HG03139 (cell line): ENCODE data around the gene TMEM217.
A peak's percentile ranks its signal among the peaks of the same experiment; 100 is the strongest.
"Not testable (repeated sequence)": the region's sequence is repeated elsewhere in the genome, so short reads cannot be mapped to it uniquely, and the experiment has no call there.

Experiments
- ATAC-seq: cut with Tn5 transposase; IDR thresholded peaks from one replicate; pipeline ENCODE4 v1.9.1; 2021; ENCODE audit not compliant: unreplicated experiment

Gene TMEM217

DNA sequence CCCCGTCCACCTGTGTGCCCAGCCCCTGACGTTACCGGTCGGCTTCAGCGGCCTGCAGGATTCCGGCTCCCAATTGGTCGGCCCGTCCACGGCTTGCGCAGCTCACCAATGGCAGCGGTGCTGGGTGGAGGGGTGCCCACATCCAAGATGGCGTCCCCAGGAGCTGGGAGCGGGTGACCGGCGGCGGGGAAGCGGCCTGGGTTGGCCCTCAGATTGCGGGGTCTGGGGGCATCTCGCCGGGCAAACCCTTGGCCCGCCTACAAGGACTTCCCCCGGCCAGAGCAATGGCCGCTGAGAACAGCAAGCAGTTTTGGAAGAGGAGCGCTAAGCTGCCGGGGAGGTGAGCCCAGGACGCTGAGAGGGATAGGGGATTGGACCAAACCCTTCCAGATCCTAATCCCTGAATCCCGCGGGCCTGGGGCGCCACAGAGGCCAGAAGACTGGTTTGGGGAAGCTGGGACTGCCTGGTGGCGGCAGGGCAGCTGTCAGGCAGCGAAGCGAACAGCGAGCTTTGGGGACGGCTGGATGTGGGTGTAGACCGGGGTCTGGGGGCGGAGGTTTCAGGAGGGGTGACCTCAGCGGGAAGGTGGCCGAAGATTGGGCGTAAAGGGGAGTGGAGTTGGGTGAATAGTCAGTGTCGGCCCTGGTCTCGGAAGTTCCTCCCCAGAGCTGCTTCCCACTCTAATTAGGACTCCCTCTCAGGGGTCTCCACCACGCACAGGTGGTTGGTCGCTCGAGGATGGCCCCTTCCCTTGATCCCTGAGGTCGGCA is at the start of gene TMEM217, which contains the start of gene TBC1D22B:
Gene TMEM217, minus strand, starts transcription at position 511 of the 771 bp plus-strand sequence. CDS start 39,114 bp downstream, outside the sequence.
Gene TBC1D22B, plus strand, starts transcription at position 139 of the 771 bp plus-strand sequence. Its CDS starts 146 bp downstream, at position 285.
- peak; percentile 93 for ATAC-seq

DNA sequence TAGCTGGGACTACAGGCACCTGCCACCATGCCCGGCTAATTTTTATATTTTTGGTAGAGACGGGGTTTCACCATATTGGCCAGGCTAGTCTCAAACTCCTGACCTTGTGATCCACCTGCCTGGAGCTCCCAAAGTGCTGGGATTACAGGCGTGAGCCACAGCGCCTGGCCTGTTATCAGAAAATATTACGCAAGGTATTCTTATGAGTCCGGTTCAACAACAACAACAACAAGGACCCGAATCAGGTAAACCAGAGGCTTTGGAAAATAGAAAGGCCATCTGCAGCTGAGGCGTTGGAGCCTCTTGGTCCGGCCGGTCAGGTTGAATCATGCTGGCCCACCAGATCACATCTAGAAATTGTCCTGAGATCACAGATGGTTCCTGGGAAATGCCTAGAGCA is 49.5 kb upstream of the TMEM217 start:
- not testable (repeated sequence) for ATAC-seq

DNA sequence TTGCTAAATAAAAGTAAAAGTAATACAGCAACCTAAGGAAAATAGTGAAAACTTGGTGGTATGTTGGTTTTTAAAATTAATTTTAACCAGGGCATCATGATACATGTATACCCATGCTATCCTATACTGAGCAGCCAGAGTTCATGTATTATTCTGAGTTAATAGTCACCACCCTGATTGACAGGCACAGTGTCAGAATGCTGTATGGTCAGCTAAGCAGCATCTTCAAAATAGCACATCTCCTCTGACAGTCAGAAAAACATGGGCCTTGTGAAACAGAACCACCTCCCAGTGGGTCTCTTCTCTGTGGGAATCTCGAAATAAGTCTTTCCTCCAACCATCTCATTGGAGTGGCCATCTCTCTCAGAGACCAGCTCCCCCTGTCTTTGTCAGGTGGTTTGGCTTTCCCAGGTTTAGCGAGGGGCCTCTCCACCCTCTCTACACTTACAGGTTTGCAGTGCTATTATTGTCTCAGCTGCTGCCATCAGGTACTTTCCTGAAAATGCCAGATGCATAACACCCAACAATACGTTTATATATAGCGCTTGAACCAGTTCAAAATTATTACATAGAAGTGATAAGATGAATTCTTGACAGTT is 48.8 kb upstream of the TMEM217 start:
- no peak for ATAC-seq

DNA sequence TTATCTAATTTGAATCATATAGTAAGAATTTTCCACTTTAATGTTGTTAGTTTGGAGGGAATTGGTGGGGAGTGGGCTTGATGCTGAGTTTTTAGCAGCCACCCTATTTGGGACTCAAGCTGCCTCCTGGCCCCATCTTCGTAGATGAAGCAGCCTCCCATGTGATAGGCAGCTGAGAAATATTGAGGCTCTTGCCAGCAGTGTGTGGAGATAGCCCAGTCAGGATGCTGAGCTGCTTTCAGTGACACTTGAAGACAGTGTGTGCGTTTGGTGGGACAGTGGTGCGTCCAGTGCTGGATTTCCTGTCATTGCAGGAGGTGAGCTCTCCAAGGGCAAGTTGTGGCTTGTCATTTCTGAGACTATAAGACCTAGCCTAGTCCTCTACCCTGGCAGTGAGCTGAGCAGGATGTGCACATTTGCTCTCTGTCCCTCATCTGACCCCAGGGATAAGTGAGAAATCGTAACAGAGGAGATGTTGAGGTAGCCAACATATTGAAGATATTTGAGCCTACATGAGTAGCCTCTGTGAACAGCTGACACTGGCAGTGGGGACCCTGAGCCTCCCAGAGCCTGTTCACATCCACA is 48.0 kb upstream of the TMEM217 start:
- no peak for ATAC-seq

DNA sequence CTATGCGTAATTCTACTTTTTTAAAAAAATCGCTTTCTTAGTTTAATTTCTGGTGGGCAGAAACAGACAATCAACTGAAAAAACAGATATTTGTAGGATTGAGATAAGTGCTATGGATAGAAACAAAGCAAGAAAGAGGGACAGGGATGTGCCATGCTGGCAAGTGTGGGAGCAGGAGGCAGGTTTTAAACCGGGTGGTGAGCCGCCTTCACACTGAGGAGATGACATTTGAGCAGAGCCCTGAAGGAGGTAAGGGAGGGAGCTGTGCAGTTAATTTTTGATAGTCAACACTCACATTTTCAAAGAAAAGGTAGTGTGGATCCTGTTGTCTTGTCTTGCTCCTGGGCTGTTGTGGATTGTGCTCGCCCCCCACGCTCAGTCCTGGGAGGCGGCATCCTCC is 46.8 kb upstream of the TMEM217 start:
- no peak for ATAC-seq

DNA sequence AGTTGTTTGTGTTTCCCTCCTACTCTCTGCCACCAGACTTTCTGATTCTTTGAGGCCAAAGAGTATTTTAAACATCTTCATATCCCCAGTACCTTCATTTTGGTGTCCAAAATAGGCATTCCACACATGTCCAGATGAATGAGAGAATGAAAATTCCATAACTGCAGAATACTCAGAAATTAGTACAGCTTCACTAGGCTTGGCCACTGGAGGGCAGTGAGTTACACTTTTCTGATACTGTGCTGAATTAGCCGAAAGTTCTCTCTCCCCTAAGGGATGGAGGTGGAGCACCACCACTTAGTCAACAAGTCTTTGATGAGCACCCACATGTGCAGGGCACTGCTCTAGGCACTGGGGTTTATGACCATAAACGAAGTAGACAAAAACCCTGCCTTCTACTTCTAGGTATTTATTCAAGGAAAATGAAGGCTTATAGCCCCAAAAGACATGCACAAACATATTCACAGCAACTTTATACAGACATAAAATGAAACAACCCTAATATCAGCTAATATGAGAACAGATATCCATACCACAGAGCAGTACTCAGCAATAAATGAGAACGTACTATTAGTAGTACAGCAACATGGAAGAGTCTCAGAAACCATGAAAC is 46.1 kb upstream of the TMEM217 start:
- no peak for ATAC-seq

DNA sequence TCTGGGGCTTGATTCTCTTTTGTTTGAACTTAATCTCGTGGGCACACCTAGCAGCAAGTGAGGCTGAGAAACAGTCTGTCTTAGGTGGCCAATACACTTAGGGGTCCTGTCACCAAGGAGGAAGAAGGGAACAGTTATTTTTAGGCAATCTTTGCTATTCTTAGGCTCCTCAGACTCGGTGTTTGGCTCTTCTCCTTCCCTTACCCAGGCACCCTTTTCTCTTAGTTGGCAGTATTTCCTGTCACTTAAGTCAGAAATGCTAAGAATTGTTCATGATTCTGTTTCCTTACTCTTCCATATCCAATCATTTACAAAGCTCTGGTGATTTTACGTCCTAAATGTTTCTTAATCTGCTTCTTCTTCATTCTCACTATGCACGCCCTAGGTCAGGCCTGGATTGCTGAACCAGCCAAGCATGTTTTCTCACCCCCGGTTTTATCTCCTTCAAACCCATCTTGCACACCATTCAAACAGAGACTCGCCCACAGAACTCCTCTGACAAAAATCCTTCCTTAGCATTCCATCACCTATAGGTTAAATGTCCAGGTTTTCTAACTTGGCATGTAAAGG is 45.2 kb upstream of the TMEM217 start:
- ATAC-seq, result no peak

DNA sequence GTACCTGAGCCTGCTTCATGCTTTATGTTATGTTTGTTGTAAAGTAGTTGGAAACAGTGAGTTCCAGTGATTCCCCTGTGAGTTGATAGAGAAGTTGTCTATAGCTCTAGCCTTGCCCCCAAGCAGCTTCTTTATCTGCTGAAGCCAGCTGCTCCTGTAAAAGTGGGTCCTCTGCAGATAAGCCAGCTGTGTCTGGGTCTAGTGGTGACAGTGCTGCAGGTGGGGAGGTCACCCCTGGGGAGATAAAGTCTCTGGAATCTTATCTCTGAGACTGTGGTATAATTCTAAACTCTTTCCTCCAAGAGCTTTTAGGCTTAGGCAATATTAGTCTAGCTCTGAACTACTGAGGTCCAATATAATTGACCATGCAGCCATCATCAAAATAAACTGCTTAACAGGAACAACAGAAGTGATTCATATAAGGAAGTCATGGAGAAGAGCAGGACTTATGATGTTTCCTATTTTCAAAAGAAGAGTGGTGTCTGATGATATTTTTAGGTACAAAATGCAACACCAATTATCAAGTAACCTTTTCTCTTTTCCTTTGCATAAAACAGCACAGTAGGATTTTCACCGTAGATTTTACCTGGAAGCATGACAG is 44.2 kb upstream of the TMEM217 start:
- ATAC-seq, result no peak

DNA sequence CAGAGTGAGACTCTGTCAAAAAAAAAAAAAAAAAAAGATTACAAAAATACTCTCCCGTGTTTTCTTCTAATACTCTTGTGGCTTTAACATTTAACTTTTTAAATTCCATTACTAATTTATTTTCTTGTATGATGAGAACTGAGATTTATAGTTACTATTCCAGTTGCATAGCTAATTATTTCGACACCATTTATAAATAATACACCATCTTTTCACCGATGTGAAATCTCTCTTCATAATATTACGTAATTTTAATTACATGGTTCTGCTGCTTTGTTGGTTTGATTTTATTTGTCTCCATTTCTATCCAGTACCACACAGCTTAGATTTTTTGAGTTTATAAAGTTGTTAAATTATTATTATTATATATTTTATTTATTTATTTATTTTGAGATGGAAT is 42.0 kb upstream of the TMEM217 start:
- ATAC-seq, result no peak

DNA sequence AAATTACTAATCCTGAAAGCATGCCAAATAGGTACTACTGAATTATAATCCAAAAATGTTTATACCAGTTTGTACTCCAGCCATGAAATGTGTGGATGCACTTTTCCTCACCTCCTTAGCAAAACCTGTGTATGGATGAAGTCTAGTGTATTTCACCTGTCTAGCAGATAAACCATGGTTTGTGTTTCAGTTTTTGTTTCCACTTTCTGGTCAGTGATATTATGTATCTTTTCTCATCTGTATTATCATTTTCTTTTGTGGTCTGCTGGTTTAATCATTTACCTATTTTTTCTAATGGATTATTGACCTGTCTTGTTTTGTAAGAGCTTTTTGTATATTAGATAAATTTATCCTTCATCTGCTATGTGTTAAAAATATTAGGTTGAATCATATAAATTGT is 41.0 kb upstream of the TMEM217 start:
- ATAC-seq, result no peak

DNA sequence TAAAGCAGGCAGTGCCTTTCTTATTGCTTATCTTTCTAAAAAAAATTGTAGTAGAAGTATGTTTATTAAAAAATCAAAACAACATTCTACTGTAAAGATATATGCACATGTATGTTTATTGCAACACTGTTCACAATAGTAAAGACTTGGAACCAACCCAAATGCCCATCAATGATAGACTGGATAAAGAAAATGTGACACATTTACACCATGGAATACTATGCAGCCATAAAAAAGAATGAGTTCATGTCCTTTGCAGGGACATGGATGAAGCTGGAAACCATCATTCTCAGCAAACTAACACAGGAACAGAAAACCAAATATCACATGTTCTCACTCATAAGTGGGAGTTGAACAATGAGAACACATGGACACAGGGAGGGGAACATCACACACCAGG is 39.7 kb upstream of the TMEM217 start:
- not testable (repeated sequence) for ATAC-seq

DNA sequence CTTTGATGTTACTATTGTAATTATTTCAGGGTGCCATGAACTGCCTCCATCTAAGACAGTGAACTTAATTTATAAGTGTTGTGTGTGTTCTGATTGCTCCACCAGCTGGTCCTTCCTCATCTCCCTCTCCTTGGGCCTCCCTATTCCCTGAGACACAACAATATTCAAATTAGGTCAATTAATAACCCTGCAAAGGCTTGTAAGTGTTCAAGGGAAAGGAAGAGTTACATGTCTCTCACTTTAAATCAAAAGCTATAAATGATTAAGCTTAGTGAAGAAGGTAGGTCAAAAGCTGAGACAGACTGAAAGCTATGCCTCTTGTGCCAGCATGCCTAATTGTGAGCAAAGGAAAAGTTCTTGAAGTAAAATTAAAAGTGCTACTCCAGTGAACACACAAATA is 35.5 kb upstream of the TMEM217 start:
- no peak for ATAC-seq

DNA sequence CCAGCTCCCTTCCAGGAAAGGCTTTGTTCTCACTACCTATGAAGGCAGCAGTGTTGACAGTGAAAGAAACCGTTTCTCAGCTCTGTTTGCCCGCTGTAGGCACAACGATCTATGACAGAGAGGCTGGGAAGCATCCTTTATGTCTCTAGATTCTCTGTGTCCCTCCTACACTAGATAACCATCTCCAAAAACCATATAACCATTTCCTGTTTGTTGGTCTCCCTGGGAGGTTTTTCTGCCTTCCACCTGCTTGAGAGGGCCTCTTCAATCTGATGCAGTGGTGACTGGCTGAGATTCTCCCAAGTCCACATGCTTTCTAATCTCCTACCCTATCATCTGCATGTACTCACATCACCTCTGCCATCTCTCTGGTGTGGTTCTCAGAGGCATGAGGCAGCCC is 32.0 kb upstream of the TMEM217 start:
- ATAC-seq, result no peak

DNA sequence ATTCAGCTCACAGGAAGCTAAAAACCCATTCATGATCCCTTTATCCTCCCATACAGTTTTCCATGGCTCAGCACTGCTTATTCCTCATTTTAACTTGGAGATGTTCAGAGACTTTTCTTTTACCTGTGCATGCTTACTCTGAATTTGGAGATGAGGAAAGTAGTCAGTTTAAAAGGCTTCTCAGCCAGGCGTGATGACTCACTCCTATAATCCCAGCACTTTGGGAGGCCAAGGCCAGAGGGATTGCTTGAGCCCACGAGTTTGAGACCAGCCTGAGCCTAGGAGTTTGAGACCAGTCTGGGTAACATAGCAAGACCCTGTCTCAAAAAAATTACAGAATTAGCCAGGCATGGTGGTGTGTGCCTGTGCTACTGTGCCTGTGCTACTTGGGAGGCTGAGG is 30.3 kb upstream of the TMEM217 start:
- no peak for ATAC-seq

DNA sequence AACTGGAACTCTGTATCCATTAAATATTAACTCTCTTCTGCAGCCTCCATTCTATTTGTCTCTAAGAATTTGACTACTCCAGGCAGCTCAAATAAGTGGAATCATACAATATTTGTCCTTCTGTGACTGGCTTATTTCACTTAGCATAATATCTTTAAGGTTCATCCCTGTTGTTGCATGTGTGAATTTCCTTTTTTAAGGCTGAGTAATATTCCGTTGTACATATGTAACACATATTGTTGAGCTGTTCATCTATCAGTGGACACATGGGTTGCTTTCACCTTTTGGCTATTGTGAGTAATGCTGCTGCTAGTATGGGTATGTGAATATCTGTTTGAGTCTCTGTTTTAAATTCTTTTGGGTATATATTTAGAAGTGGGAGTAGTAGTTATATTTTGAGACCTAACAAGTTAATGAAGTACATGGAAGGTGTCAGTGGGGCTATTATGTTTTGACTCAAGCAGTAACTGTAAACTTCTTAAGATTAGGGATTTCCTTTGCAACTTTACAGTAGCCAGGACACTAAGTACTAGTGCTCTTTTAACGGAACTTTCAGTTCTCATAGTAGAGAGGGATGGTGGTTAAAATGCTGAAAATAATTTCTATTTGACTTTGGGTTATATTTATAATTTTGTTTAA is 29.7 kb upstream of the TMEM217 start:
- no peak for ATAC-seq

DNA sequence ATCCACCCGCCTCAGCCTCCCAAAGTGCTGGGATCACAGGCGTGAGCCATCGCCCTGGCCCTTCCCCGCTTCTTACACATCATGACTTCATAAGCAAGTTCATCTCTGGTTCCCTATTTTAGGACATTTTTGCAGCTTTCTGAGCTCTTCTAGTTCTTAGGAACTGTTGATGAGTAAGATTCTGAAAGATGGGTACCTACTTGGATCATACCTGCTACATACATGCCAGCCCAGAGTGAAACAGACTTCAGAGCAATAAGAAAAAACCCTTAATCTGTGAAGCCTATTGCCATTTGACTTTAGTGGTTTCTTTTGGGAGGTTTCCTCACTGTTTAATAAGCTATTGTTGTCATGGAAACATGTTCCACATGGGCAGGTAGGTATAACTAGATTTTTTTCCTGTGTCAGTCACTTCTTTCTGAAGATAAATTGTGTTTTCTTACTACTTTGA is 27.9 kb upstream of the TMEM217 start:
- ATAC-seq, result no peak

DNA sequence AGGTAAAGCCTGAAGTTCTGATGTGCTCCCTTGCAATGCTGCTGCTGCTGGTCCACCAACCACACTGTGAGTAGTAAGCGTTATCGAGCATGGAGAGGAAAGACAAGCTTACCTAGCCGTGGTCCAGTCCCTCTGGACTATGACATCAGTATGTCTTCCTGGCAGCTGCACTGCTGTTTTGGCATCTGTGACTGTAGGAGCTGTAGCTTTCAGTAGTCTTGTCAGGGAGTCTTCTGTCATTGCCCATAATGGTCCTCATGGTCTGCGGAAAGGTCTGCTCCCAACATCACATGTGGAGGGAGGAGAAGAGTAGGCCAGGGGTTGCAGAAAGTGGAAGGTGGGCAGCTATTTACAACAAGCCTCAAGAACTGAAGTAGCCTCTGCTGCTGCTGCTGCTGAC is 26.8 kb upstream of the TMEM217 start:
- ATAC-seq, result no peak

DNA sequence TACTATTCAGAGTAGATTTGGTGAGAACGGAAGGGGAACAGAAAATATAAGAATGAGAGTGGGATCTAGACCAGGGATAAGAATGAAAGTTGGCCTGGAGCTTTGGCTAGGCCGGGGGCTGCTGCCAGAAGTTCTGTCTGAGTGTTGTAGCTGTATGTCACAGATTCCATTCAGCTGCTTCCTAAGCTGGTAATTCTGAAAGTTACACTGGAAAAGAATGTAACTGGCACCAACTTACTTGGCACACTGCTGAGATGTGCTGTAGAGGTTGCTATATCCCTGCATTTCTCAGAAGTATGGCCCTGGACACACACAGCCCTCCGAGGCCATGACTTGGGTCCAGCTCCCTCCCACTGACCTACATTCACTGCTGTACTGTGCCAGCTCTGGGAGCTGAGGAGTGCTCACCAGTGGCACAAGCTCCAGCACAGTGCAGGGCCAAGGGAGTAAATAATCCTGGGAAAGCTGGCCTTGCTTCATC is 25.8 kb upstream of the TMEM217 start:
- no peak for ATAC-seq

DNA sequence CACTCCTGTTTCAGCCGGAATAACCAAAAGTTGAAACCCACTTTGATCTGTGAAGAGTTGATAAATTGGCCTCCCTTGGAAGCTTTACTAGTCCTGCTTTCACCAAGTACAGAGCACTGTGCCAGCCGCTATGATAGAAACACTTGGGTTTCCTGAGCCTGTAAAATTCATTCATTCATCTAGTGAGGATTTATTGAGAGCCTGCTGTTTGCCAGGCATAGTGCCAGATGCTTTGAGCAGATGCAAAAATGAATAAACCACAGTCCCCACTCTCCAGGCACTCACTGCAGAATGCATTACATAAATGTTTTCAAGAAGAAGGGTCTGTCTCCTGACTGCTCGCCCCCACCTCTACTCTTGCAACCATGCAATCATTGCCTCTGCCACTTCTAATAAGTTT is 25.3 kb upstream of the TMEM217 start:
- no peak for ATAC-seq

DNA sequence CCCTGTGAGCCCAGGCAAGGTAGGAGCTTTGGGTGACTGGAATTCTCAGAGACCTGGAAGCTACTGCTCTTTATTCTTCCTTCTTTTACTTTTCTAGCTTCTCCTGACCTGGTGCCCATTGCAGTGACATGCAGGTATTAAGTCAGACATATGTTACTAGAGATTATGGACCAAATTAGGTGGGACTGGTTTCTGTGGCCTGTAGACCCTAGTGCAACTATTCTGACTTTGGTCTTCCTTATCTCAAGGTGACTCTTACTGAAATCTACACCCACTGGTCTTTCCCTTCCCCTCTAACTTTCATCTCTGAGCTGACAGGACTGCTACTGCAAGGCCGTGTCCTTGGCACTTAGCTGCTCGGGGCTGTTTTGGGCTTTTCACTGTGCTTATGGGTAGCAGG is 24.4 kb upstream of the TMEM217 start:
- ATAC-seq, result no peak
